Measurements from ENCODE around the gene BRMS1.

DNA sequence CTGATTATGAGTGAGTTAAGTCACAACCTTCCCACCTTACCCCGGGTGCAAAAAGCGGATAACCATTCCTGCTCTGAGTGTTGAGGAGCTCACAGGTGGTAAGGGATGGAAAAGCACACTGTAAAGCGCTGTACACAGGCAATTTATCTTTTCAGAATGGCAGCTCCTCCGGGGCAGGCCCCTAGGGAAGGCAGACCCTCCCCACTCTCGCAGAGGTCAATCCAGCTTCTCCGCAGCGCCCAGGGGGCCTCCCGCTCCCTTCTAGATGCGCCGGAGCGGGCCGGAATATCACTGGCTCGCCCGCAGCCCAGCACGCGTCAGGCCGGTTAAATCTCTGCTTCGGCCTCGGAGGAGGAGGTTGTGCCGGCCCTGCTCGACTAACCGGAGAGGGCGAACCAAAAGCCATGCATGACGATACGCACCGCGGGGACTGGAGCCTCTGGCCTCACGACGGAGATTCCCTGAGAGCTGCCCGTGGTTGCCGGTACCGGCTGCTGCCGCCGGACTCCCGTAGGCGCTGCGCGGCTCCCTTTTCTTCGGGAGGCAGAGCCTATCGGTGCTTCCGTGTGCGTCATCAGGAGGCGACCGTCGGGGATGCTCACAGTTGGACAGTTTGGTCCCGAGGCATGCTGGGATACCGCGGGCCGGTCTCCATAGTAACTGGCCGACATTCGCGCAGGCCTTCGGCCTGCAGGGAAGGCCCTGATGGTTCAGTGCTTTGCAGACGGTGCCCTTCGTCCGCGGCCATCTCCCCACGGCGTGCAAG is at the start of gene BRMS1:
- TF ChIP-seq, protein P1, sequence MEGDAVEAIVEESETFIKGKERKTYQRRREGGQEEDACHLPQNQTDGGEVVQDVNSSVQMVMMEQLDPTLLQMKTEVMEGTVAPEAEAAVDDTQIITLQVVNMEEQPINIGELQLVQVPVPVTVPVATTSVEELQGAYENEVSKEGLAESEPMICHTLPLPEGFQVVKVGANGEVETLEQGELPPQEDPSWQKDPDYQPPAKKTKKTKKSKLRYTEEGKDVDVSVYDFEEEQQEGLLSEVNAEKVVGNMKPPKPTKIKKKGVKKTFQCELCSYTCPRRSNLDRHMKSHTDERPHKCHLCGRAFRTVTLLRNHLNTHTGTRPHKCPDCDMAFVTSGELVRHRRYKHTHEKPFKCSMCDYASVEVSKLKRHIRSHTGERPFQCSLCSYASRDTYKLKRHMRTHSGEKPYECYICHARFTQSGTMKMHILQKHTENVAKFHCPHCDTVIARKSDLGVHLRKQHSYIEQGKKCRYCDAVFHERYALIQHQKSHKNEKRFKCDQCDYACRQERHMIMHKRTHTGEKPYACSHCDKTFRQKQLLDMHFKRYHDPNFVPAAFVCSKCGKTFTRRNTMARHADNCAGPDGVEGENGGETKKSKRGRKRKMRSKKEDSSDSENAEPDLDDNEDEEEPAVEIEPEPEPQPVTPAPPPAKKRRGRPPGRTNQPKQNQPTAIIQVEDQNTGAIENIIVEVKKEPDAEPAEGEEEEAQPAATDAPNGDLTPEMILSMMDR (IDR thresholded peaks at IDR 0.05; ENCODE audit: poor library complexity) = no peak
- no peak for TF ChIP-seq EZH2phosphoT487 (IDR thresholded peaks at IDR 0.05; ENCODE audit: low read depth, severe bottlenecking, unreplicated experiment)
